ENCODE results near the gene ZNF521.

ZNF521 gene

GRCh38 chr18:25141886-25142285 lies 210.1 kb downstream of the ZNF521 start:
- Histone ChIP-seq H3K27ac (ENCODE audit: low read length) (no peak overlapping the region), H3K36me3 (ENCODE audit: control insufficient read depth in 2 of 2, insufficient read depth in 2 of 2, low read length in 2 of 2) (no peaks in the 10 kb centered on the region), H3K4me3 (ENCODE audit: low read length in 2 of 2) (no peak overlapping the region), H3K4me1 (ENCODE audit: control insufficient read depth, insufficient read depth, low read length) (peaks cover 4% of the 10 kb centered on the region), H3K27me3 (ENCODE audit: control insufficient read depth in 1 of 2, insufficient read depth in 2 of 2, low read length in 2 of 2) (no peaks in the 10 kb centered on the region), H3K9me3 (ENCODE audit: control insufficient read depth in 2 of 2, low read length in 2 of 2) (no peaks in the 10 kb centered on the region), H3K9ac (ENCODE audit: low read length in 2 of 2) (no peak overlapping the region)

- no peak overlapping the region for H3K4me3 ChIP-seq (ENCODE audit: low read length in 2 of 2)
- H3K9me3 ChIP-seq (ENCODE audit: control insufficient read depth in 2 of 2, low read length in 2 of 2) = no peaks in the 10 kb centered on the region
- H3K27ac ChIP-seq (ENCODE audit: low read length) = no peak overlapping the region
- no peak overlapping the region for H3K9ac ChIP-seq (ENCODE audit: low read length in 2 of 2)
- H3K27me3 ChIP-seq (ENCODE audit: control insufficient read depth in 1 of 2, insufficient read depth in 2 of 2, low read length in 2 of 2) = no peaks in the 10 kb centered on the region
- peaks cover 4% of the 10 kb centered on the region for H3K4me1 ChIP-seq (ENCODE audit: control insufficient read depth, insufficient read depth, low read length)
- no peaks in the 10 kb centered on the region for H3K36me3 ChIP-seq (ENCODE audit: control insufficient read depth in 2 of 2, insufficient read depth in 2 of 2, low read length in 2 of 2)
Observed at GRCh38 chr18:25141399-25141798, 210.6 kb downstream of the ZNF521 start.

DNA sequence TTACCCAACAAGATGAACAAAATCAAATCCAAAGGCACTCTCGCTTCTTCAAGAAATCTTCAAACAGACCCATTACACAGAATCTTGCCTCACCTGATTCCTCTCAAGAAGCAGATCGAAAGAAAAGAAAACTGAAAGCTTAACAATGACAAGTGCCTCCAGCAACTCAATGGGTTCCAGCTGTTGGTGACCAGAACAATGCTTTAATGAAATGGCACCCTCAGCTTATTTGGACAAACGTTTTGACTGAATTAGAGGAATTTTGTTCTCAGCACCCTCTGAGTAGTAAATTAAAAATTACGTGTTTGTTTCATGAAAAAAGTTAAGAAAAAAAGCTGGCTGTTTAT lies 211.0 kb downstream of the ZNF521 start:
- Histone ChIP-seq H3K36me3 (ENCODE audit: control insufficient read depth in 2 of 2, insufficient read depth in 2 of 2, low read length in 2 of 2) (no peaks in the 10 kb centered on the region), H3K4me3 (ENCODE audit: low read length in 2 of 2) (no peak overlapping the region), H3K4me1 (ENCODE audit: control insufficient read depth, insufficient read depth, low read length) (peaks cover 4% of the 10 kb centered on the region), H3K27ac (ENCODE audit: low read length) (no peak overlapping the region), H3K9ac (ENCODE audit: low read length in 2 of 2) (no peak overlapping the region), H3K27me3 (ENCODE audit: control insufficient read depth in 1 of 2, insufficient read depth in 2 of 2, low read length in 2 of 2) (no peaks in the 10 kb centered on the region), H3K9me3 (ENCODE audit: control insufficient read depth in 2 of 2, low read length in 2 of 2) (no peaks in the 10 kb centered on the region)

- H3K27ac ChIP-seq (ENCODE audit: low read length) = no peak overlapping the region
- H3K27me3 ChIP-seq (ENCODE audit: control insufficient read depth in 1 of 2, insufficient read depth in 2 of 2, low read length in 2 of 2) = no peaks in the 10 kb centered on the region
- peaks cover 4% of the 10 kb centered on the region for H3K4me1 ChIP-seq (ENCODE audit: control insufficient read depth, insufficient read depth, low read length)
- H3K36me3 ChIP-seq (ENCODE audit: control insufficient read depth in 2 of 2, insufficient read depth in 2 of 2, low read length in 2 of 2) = no peaks in the 10 kb centered on the region
- H3K4me3 ChIP-seq (ENCODE audit: low read length in 2 of 2) = no peak overlapping the region
- no peak overlapping the region for H3K9ac ChIP-seq (ENCODE audit: low read length in 2 of 2)
- H3K9me3 ChIP-seq (ENCODE audit: control insufficient read depth in 2 of 2, low read length in 2 of 2) = no peaks in the 10 kb centered on the region
Observed at GRCh38 chr18:25140124-25140961, 211.6 kb downstream of the ZNF521 start.

DNA sequence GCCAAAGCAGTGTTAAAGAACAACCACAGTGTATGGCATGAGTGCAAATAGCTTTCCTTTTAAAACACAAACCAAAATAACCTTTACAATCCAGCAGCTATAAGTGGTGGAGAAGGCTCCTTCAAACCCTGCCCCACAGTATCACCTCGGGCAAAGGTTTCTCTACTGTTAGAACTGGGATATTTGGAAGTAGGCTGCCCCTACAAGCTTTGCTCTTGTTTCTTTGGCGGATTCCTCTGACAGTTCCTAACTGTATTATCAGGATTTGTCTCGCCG lies 214.8 kb downstream of the ZNF521 start:
- Histone ChIP-seq H3K27me3 (ENCODE audit: control insufficient read depth in 1 of 2, insufficient read depth in 2 of 2, low read length in 2 of 2) (no peaks in the 10 kb centered on the region), H3K27ac (ENCODE audit: low read length) (no peak overlapping the region), H3K4me3 (ENCODE audit: low read length in 2 of 2) (no peak overlapping the region), H3K9me3 (ENCODE audit: control insufficient read depth in 2 of 2, low read length in 2 of 2) (no peaks in the 10 kb centered on the region), H3K9ac (ENCODE audit: low read length in 2 of 2) (no peak overlapping the region), H3K4me1 (ENCODE audit: control insufficient read depth, insufficient read depth, low read length) (peaks cover 4% of the 10 kb centered on the region), H3K36me3 (ENCODE audit: control insufficient read depth in 2 of 2, insufficient read depth in 2 of 2, low read length in 2 of 2) (no peaks in the 10 kb centered on the region)

GRCh38 chr18:25136416-25137196 lies 215.4 kb downstream of the ZNF521 start:
- H3K9ac ChIP-seq (ENCODE audit: low read length in 2 of 2) = no peak overlapping the region
- H3K4me3 ChIP-seq (ENCODE audit: low read length in 2 of 2) = no peak overlapping the region
- no peaks in the 10 kb centered on the region for H3K36me3 ChIP-seq (ENCODE audit: control insufficient read depth in 2 of 2, insufficient read depth in 2 of 2, low read length in 2 of 2)
- no peak overlapping the region for H3K27ac ChIP-seq (ENCODE audit: low read length)
- no peaks in the 10 kb centered on the region for H3K27me3 ChIP-seq (ENCODE audit: control insufficient read depth in 1 of 2, insufficient read depth in 2 of 2, low read length in 2 of 2)
- H3K4me1 ChIP-seq (ENCODE audit: control insufficient read depth, insufficient read depth, low read length) = peaks cover 4% of the 10 kb centered on the region
- no peaks in the 10 kb centered on the region for H3K9me3 ChIP-seq (ENCODE audit: control insufficient read depth in 2 of 2, low read length in 2 of 2)

- H3K27ac ChIP-seq (ENCODE audit: low read length) = no peak overlapping the region
- peaks cover 4% of the 10 kb centered on the region for H3K4me1 ChIP-seq (ENCODE audit: control insufficient read depth, insufficient read depth, low read length)
- no peaks in the 10 kb centered on the region for H3K27me3 ChIP-seq (ENCODE audit: control insufficient read depth in 1 of 2, insufficient read depth in 2 of 2, low read length in 2 of 2)
- no peak overlapping the region for H3K4me3 ChIP-seq (ENCODE audit: low read length in 2 of 2)
- H3K36me3 ChIP-seq (ENCODE audit: control insufficient read depth in 2 of 2, insufficient read depth in 2 of 2, low read length in 2 of 2) = no peaks in the 10 kb centered on the region
- no peaks in the 10 kb centered on the region for H3K9me3 ChIP-seq (ENCODE audit: control insufficient read depth in 2 of 2, low read length in 2 of 2)
- H3K9ac ChIP-seq (ENCODE audit: low read length in 2 of 2) = no peak overlapping the region
Observed at GRCh38 chr18:25134861-25135260, 217.1 kb downstream of the ZNF521 start.

GRCh38 chr18:25133879-25134278 lies 218.1 kb downstream of the ZNF521 start:
- no peak overlapping the region for H3K4me3 ChIP-seq (ENCODE audit: low read length in 2 of 2)
- H3K9me3 ChIP-seq (ENCODE audit: control insufficient read depth in 2 of 2, low read length in 2 of 2) = no peaks in the 10 kb centered on the region
- H3K27me3 ChIP-seq (ENCODE audit: control insufficient read depth in 1 of 2, insufficient read depth in 2 of 2, low read length in 2 of 2) = no peaks in the 10 kb centered on the region
- peaks cover 2% of the 10 kb centered on the region for H3K4me1 ChIP-seq (ENCODE audit: control insufficient read depth, insufficient read depth, low read length)
- H3K9ac ChIP-seq (ENCODE audit: low read length in 2 of 2) = no peak overlapping the region
- no peak overlapping the region for H3K27ac ChIP-seq (ENCODE audit: low read length)
- no peaks in the 10 kb centered on the region for H3K36me3 ChIP-seq (ENCODE audit: control insufficient read depth in 2 of 2, insufficient read depth in 2 of 2, low read length in 2 of 2)

GRCh38 chr18:25132786-25133496 lies 219.0 kb downstream of the ZNF521 start:
- Histone ChIP-seq H3K36me3 (ENCODE audit: control insufficient read depth in 2 of 2, insufficient read depth in 2 of 2, low read length in 2 of 2) (no peaks in the 10 kb centered on the region), H3K4me3 (ENCODE audit: low read length in 2 of 2) (no peak overlapping the region), H3K4me1 (ENCODE audit: control insufficient read depth, insufficient read depth, low read length) (peaks cover 2% of the 10 kb centered on the region), H3K27ac (ENCODE audit: low read length) (no peak overlapping the region), H3K27me3 (ENCODE audit: control insufficient read depth in 1 of 2, insufficient read depth in 2 of 2, low read length in 2 of 2) (no peaks in the 10 kb centered on the region), H3K9ac (ENCODE audit: low read length in 2 of 2) (no peak overlapping the region), H3K9me3 (ENCODE audit: control insufficient read depth in 2 of 2, low read length in 2 of 2) (no peaks in the 10 kb centered on the region)

DNA sequence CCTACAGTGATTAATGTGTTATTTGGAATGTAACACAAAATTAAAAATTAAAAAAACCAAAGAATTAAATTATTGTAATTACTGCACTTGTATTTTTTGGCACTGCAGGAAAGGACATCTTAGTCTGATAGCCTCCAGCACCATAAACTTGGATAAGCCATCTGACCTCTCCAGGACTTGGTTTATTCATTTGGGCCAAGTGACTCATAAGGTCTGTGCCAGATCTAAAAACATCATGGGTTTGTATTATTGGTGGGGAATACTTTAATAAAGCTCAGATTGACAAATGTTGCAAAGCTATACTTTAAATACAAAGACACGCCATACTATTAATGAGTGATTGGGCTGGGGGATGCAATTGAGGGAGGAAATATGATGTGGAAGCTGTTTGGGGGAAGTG lies 225.2 kb downstream of the ZNF521 start:
- H3K4me1 ChIP-seq (ENCODE audit: control insufficient read depth, insufficient read depth, low read length) = no peaks in the 10 kb centered on the region
- H3K36me3 ChIP-seq (ENCODE audit: control insufficient read depth in 2 of 2, insufficient read depth in 2 of 2, low read length in 2 of 2) = no peaks in the 10 kb centered on the region
- H3K27ac ChIP-seq (ENCODE audit: low read length) = no peak overlapping the region
- no peaks in the 10 kb centered on the region for H3K27me3 ChIP-seq (ENCODE audit: control insufficient read depth in 1 of 2, insufficient read depth in 2 of 2, low read length in 2 of 2)
- no peaks in the 10 kb centered on the region for H3K9me3 ChIP-seq (ENCODE audit: control insufficient read depth in 2 of 2, low read length in 2 of 2)
- H3K4me3 ChIP-seq (ENCODE audit: low read length in 2 of 2) = no peak overlapping the region
- no peak overlapping the region for H3K9ac ChIP-seq (ENCODE audit: low read length in 2 of 2)
